Glutamatergic neuron (in vitro differentiated cells): ENCODE measurements around the gene BRWD1. TPM values are rescaled to one million over a fixed set of nuclear protein-coding genes. Genes with fewer than 3 reads are reported as not detected.

Experiments
- DNase-seq: peaks from one replicate; pipeline ENCODE4 v3.0.0; 2022
- H3K27ac Mint-ChIP-seq: one replicate; pipeline ENCODE4 v1.8.0; 2020; ENCODE audit warnings: mild to moderate bottlenecking, mixed read lengths, inconsistent platforms; ENCODE audit not compliant: unreplicated experiment
- H3K27me3 Mint-ChIP-seq: one replicate; pipeline ENCODE4 v1.8.0; 2020; ENCODE audit warnings: mild to moderate bottlenecking, moderate library complexity, mixed read lengths, inconsistent platforms; ENCODE audit not compliant: unreplicated experiment
- H3K36me3 Mint-ChIP-seq: one replicate; pipeline ENCODE4 v1.8.0; 2020; ENCODE audit warnings: mild to moderate bottlenecking, mixed read lengths, inconsistent platforms; ENCODE audit not compliant: unreplicated experiment
- H3K4me1 Mint-ChIP-seq: one replicate; pipeline ENCODE4 v1.8.0; 2020; ENCODE audit warnings: mild to moderate bottlenecking, low read depth, mixed read lengths, inconsistent platforms; ENCODE audit not compliant: unreplicated experiment
- H3K4me3 Mint-ChIP-seq: one replicate; pipeline ENCODE4 v1.8.0; 2020; ENCODE audit warnings: mild to moderate bottlenecking, mixed read lengths, inconsistent platforms; ENCODE audit not compliant: unreplicated experiment
- H3K9me3 Mint-ChIP-seq: one replicate; pipeline ENCODE4 v1.8.0; 2020; ENCODE audit warnings: mild to moderate bottlenecking, moderate library complexity, mixed read lengths, inconsistent platforms; ENCODE audit not compliant: unreplicated experiment
- total RNA-seq: library from RNA; stranded (reverse); fragmentation: NEBNext Ultra II Directional; extraction: Animal tissue kit (Norgen Biotek cat#: 25700); gene quantifications from one replicate; pipeline ENCODE4 v1.2.1, GENCODE V29; 2021; ENCODE audit not compliant: unreplicated experiment
- TF ChIP-seq, protein P1 (sequence below): fragments of 200-600 bp; sonication (generic); IDR thresholded peaks from one replicate; pipeline ENCODE4 v1.5.0; 2021; ENCODE audit not compliant: partially characterized antibody, unreplicated experiment

Gene BRWD1
- total RNA-seq, 1 donor from 2014 or later: 64.6 TPM

DNA sequence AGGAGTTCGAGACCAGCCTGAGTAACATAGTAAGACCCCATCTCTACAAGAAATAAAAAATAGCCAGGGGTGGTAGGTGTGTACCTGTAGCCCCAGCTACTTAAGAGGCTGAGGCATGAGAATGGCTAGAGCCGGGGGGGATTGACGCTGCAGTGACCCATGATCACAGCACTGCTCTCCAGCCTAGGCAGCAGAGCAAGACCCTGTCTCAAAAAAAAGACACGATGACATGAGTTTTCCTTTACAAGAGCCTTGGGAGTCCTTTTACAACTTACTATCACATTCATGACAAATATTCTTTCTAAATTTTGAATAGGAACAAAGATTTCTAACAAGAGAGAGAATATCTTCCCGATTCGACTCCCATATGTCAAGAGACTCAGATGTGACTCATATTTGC, 3.3 kb upstream of the BRWD1 start:
- Mint-ChIP-seq H3K4me3 (no peak overlapping the region), H3K27ac (no peak overlapping the region), H3K36me3 (peaks cover 4% of the 10 kb centered on the region), H3K9me3 (peaks cover 13% of the 10 kb centered on the region), H3K27me3 (peaks cover 7% of the 10 kb centered on the region), H3K4me1 (peaks cover 10% of the 10 kb centered on the region)
- TF ChIP-seq, protein P1, sequence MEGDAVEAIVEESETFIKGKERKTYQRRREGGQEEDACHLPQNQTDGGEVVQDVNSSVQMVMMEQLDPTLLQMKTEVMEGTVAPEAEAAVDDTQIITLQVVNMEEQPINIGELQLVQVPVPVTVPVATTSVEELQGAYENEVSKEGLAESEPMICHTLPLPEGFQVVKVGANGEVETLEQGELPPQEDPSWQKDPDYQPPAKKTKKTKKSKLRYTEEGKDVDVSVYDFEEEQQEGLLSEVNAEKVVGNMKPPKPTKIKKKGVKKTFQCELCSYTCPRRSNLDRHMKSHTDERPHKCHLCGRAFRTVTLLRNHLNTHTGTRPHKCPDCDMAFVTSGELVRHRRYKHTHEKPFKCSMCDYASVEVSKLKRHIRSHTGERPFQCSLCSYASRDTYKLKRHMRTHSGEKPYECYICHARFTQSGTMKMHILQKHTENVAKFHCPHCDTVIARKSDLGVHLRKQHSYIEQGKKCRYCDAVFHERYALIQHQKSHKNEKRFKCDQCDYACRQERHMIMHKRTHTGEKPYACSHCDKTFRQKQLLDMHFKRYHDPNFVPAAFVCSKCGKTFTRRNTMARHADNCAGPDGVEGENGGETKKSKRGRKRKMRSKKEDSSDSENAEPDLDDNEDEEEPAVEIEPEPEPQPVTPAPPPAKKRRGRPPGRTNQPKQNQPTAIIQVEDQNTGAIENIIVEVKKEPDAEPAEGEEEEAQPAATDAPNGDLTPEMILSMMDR: no peak
- DNase-seq: no peak

DNA sequence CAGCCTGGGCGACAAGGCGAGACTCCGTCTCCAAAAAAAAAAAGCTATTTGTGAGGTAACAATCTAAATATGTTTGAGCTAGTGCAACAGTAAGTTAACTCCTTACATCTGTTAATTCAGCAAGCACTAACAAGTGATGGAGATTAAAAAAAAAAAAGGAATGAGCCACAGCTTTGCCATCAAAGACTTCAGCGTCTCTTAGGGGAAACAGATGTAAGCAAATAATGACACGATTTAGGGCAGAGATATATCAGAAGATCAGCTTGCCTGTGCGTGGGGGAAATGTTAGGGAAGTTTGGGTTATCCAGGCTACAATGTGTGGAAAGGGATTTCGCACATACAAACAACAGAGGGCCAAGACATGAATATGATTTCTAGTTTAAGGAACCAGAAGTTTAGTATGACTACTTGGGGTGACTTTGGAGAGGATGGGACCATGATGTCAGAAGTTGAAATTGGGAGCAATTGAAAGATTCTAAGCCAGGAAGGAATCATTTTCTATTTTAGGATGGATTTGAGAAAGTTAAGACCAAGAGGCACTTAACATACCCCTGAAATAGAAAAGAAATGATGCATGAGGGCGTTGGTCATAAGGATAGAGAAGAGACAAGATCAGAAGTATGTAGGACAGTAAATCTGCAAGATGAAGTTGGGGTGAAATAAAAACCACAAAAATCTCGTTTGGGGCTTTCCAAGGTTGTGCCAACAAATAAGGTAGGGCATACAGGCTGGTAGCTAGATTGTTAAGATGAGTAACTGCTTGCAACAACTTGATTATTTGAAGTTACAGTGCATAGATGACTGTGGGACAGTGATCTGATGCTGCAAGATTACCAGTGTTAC, 2.4 kb upstream of the BRWD1 start:
- no peaks in the 10 kb centered on the region for H3K36me3 Mint-ChIP-seq
- peaks cover 7% of the 10 kb centered on the region for H3K27me3 Mint-ChIP-seq
- no peak for DNase-seq
- H3K4me3 Mint-ChIP-seq: no peak overlapping the region
- no peak overlapping the region for H3K27ac Mint-ChIP-seq
- peaks cover 13% of the 10 kb centered on the region for H3K4me1 Mint-ChIP-seq
- TF ChIP-seq, protein P1: no peak
- H3K9me3 Mint-ChIP-seq: peaks cover 12% of the 10 kb centered on the region

- TF ChIP-seq, protein P1: no peak
- no peaks in the 10 kb centered on the region for H3K36me3 Mint-ChIP-seq
Observed at GRCh38 chr21:39314143-39315027, 953 bp upstream of the BRWD1 start.

GRCh38 chr21:39313042-39313570, 326 bp downstream of the BRWD1 start:
- peaks cover 12% of the 10 kb centered on the region for H3K9me3 Mint-ChIP-seq

More at GRCh38 chr21:39314143-39315027, 953 bp upstream of the BRWD1 start:
- H3K27me3 Mint-ChIP-seq: peaks cover 7% of the 10 kb centered on the region
- H3K4me1 Mint-ChIP-seq: peaks cover 13% of the 10 kb centered on the region
- H3K4me3 Mint-ChIP-seq: peak overlapping the region; percentile 92
- H3K27ac Mint-ChIP-seq: peak overlapping the region; percentile 90
- peaks cover 11% of the 10 kb centered on the region for H3K9me3 Mint-ChIP-seq
- no peak for DNase-seq

More at GRCh38 chr21:39313042-39313570, 326 bp downstream of the BRWD1 start:
- H3K36me3 Mint-ChIP-seq: no peaks in the 10 kb centered on the region
- no peak overlapping the region for H3K27ac Mint-ChIP-seq
- TF ChIP-seq, protein P1: no peak
- peaks cover 9% of the 10 kb centered on the region for H3K27me3 Mint-ChIP-seq
- peak overlapping the region; percentile 25 for H3K4me3 Mint-ChIP-seq
- peak; percentile 53 for DNase-seq
- H3K4me1 Mint-ChIP-seq: peaks cover 11% of the 10 kb centered on the region
